RKO (cell line): ENCODE data around the gene NUDT15.
"Not testable (repeated sequence)": the region's sequence is repeated elsewhere in the genome, so short reads cannot be mapped to it uniquely, and the experiment has no call there.

Experiments used
- DNase-seq: peaks from one replicate; pipeline ENCODE4 v3.0.0-alpha.2; 2016; ENCODE audit warnings: low spot score

The NUDT15 gene

DNA sequence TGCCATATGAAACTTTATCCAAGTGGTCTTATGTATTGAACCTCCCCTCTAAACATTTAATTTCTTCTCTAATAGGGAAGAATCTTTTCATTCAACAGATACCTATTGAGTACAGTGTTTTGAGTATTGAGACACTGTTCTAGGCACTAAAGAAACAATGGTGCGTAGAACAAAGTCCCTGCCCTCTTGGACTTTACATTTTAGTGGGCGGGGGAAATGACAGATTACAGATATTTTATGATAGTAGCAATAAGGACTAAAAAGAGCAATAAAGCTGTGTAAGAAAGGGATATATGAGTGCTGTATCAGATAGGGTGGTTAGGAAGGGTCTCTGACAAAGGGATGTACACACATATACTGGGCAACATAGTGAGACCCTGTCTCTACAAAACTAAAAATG lies 5.4 kb downstream of the NUDT15 start:
- no peak for DNase-seq

DNA sequence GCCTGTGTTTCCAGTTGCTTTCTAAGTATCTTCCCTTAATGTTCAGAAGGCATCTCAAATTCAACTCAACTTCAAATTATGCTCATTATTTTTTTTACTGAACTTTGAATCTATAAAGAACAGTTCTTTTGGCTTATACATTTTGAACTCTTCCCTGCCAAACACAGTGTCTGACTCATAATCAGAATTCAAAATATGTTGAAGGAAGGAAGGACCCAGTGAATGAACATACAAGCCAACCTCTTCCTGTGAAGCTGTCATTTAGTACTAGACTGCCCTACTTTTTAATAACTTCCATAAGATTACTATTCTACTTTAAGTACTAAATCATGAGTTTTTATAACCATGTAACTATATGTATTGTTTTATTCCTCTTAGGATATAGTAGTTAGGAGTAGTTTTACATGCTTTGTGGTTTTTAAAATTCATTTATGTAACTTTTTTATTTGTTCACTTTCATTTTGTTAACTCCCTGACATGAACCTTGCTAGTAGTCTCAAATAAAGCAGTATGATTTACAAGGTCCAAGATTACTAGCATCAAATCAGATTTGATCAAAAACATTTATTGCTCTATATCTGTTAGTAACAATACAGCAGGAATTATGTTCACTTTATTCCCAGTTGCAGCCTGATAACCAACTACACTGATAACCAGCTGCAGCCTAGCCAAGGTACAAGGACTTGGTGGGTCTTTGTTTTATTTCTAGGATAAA lies 6.4 kb downstream of the NUDT15 start:
- DNase-seq: no peak

DNA sequence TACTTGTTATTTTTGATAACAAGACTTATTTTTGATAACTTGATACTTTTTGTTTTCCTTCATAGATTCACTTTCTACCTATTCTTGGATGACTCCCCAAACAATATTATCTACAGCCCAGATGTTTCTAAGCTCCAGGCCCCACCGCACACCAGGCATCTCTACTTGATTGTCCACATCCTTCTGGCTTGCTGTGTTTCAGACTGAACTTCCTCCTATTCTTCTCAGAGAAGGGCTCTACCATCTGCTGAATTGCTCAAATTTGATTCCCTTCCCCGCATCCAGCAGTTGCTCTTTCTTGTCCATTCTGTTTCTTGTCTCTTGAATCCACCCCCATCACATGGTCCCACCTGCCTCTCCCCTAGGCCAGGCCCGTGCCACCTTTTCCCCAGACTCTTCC lies 13.0 kb downstream of the NUDT15 start:
- no peak for DNase-seq

DNA sequence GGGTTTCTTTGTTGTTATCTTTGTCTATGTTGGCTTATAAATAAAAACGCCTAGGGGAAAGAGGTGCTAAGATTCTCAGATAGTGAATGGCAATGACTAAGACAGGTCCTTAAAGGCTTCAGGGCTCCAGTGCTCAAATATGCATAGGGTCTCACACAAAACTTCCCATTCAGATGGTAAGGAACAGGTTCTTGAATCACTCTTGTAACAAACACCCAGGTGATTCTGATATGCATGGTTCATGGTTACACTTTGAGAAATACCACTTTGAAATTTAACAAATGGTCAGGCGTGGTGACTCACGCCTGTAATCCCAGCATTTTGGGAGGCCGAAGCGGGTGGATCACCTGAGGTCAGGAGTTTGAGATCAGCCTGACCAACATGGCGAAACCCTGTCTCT lies 17.1 kb downstream of the NUDT15 start:
- DNase-seq: no peak

DNA sequence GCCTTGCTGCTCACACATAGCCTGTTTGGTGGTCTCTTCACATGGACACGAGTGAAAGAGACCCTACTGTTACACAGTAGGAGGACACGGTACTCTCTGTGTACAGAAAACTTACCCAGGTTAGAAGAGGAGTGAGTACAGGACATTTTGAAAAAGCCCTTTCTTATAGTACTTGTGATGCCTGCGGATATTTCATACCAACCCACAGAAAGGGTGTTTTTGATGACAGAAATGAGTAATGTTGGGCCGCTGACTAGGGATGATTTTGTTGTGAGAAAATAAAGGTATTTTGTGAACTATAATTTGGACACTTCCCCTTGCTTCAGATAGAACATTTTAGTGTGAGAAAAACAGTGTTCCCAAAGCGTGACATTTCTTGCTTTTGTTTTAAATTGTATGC lies 18.2 kb downstream of the NUDT15 start:
- DNase-seq: no peak

DNA sequence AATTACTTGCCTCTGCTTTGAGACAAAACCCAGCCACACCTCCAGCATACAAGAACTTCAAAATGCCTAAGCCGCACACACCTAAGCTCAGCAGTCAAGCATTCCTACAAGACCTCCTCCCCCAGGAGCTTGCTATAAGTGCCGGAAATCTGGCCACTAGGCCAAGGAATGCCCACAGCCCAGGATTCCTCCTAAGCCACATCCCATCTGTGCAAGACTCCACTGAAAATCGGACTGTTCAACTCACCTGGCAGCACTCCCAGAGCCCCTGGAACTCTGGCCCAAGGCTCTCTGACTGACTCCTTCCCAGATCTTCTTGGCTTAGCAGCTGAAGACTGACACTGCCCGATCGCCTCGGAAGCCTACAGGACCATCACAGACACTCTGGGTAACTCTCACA lies 21.0 kb downstream of the NUDT15 start:
- not testable (repeated sequence) for DNase-seq

DNA sequence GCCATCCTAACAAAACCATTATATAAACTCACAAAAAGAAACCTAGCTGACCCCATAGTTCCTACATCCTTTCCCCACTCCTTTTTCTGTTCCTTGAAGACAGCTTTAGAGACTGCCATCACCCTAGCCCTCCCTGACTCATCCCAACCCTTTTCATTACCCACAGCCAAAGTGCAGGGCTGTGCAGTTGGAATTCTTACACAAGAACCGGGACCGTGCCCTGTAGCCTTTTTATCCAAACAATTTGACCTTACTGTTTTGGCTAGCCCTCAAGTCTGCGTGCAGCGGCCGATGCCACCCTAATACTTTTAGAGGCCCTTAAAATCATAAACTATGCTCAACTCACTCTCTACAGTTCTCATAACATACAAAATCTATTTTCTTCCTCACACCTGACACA lies 22.4 kb downstream of the NUDT15 start:
- not testable (repeated sequence) for DNase-seq

DNA sequence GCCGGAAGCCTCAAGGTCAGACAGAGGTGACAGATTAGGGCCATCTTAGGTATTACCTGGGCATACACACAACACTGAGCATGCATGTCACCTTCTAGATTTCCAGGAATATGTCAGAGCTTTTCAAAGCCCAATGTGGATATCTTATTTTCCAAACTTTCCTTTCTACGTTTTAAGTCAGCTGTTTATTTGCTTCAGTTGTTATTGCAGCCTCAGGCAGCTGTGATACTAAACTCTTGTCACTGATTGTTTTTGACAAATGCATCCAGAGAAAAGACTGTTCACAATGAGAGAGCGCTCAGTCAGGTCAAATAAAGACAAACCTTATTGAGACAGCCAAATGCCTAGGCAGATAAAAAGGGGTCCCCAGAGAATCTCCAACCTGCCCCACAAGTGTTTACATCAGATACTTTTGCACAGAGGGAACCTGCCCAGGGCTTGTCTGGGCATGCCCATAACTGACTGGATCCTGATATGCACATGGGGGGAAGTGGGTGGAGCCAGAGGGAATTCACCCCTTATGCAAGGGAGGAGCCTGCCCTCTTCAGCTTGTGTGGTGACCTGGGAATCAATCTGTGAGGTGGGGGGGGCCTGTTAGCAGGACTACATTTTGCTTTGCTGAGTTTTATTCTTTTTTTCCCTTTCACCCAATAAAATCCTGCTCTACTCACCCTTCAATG lies 28.9 kb downstream of the NUDT15 start:
- no peak for DNase-seq

DNA sequence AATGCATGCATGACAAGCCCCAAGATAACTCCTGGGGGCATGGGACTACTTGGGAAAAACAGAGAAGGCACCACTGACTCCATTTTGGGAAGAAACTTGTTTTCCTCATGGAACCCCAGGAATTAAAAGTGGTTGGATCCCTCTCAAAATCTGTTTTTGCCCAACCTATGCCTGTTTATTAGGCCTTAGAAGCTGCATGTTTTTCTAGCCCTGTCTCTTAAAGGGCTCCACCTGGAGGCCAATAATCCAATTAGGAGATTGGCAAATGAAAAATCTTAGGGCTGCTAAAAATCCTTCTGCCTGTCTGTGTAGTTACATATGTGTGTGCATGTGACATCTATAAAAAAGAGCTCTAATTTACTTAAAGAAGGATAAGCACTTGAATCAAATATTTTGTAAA lies 30.5 kb downstream of the NUDT15 start:
- no peak for DNase-seq

DNA sequence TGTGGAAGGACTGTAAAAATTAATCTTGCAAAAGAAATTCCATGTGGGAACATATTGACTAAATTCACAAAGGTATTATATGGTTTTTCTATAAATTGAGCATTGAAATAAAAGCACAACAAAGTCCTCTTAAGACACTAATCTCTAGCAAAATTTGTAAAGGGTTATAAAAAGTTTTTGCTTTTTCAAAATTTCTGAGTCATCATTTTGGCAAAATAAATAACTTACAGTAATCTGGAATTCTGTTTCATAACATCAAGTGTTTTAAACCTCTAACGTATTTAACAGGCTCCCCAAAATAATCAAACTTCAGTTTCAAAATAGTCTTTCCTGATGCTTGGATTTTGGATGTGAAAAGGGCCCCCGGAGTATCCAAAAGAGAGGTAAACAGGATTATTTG lies 31.4 kb downstream of the NUDT15 start:
- no peak for DNase-seq

DNA sequence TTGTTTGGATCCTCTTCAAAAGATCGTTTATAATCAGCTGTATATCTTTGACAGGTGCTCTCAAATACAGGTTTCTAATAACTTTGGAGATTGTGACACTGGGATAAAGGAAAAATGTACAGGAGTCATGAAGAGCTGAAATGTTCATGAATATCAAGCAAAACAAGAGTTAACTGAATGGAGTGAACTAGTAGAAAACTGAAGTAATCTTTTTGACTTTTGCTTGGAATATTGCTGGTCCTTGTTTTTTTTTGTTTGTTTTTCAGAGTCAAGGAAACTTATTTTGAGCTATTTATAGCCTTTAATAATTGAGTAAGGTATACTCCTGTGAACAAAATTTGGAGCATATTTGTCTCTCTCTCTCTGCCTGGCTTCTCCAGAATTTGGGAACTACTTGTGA lies 32.0 kb downstream of the NUDT15 start:
- no peak for DNase-seq

DNA sequence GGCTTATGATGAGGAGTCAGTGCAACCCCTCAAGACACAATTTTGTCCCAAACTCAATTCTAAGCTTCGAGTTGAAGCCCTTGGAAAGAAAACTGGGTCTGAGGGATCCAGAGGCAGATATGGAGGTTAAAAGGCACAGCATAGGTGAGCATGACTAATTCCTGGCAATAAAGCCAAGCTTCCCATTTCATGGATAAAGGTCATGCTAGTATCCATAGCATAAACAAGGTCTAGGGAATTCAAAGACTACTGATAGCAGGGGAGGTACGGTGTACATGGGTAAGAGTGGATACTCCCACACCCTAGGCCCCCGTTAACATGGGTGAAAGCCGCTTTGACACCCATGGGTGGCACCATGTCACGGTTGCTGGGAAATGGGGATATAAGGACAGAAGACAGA lies 33.4 kb downstream of the NUDT15 start:
- no peak for DNase-seq

DNA sequence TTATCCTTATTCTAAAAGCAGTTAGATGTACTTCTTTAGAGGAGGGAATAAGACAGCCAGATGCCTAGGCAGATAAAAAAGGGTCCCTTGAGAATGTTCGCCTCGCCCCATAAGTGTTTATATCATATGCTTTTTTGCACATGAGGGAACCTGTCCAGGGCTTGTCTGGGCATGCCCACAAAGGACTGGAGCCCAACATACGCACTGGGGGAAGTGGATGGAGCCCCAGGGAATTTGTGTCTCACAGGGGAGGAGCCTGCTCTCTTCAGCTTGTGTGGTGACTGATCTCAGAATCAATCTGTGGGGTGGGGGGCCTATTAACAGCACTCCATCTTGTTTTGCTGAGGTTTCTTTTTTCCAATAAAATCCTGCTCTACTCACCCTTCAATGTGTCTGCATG lies 34.8 kb downstream of the NUDT15 start:
- DNase-seq: no peak

DNA sequence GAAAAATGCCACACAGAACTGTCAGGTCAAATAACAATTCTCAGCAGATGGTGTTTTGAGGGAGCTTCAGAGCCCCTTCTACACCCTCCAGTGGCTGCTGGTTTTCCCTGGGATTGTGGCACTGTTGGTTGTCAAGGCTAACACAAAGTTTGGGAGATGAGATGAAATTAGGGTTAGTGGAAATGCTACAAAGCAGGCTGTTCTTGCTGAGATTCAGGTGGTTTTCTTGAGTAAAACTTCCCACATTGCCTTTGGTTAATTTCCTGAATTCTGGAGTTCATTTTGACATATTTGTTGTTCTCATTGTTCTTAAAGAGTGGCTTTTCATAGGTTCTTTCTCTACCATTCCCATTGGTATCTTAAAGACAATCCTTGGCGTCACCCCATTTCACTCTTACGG lies 35.3 kb downstream of the NUDT15 start:
- DNase-seq: no peak

DNA sequence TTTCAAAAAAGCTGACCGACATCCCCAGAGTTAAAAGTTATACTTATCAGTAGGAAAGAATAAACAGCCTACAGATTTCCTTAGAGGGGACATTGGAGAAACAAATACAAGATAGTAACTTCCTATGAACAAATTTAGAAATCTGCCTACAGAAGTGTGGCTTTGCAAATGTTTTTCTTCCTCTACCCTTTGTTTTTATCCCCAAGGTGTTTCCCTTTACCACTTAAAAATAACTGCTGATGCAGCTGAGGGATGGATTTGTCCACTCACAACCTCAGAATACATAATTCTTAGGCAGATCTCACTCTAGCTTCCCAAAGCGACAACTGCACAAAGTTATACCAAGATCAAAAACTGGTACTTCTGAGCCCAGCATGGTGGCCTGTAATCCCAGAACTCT lies 36.5 kb downstream of the NUDT15 start:
- no peak for DNase-seq

DNA sequence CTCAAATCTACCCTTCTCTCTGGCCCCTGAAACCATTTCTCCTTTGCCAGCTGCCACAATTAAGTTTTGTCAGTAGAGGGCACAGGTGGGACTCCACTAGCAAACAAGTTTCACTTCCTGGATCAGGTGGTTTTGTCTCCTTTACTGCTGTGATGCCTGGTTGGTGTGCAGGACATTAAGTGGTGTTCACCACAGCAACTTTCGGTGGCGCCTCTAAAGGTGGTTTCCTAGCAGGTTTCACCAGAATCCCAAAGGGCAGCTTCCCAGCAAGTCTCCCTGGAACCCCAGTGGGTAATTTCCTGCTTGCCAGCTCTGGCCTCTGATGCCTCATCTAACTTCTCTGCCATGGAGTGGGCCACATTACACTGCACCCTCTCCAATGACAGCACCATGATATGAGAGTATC lies 40.7 kb downstream of the NUDT15 start:
- DNase-seq: peak; percentile 12

DNA sequence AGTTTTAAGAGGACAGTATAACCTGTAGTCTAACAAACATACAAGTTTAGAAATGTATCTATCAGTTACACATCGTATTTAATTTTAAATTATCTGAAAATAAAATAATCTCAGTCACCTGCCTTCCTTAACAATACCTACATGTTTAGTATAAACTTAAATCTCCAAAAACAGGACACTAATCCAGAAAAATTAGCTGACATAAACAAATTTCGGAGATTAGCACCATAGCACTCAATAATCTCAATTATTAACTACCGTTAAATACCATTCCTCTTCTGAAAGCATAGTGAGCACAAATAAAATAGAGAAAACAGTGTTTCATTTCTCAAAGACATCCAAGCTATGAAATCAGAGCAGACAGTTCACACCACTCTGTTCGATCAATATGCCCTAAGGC lies 44.2 kb downstream of the NUDT15 start:
- no peak for DNase-seq

DNA sequence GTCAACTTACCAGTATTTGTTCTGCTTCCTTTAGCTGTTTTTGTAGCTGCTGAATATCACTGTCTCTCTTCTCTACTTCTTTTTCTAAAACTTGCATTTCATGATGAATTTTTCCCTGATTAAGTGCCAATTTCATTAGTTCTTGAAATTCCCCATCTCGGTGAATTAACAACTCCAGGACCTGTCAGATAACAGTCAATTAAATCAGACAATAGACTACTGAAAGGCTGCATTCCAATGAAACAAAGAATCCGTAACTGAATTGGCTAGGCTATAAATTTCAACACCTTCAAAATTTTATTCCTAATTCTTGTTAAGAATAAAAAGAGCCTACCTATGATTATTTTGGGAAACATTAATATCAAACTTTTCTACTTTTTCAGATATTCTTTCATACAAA lies 48.7 kb downstream of the NUDT15 start:
- no peak for DNase-seq

DNA sequence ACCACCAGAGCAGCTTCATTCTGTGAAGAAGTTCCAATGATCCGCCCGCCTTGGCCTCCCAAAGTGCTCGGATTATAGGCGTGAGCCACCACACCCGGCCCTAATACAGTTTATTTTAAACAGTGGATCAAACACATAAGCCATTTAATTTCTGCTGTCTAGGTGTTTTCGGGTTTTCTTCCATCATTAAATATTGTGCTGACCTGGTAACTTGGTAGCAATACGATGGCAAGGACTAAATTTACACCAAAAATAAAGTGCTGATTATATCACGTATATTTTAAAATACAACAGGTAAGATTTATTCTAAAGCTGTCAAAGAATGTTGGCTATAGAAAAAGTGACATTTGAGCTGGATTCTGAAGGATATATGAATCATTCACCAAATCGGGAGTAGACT lies 56.1 kb downstream of the NUDT15 start:
- no peak for DNase-seq

DNA sequence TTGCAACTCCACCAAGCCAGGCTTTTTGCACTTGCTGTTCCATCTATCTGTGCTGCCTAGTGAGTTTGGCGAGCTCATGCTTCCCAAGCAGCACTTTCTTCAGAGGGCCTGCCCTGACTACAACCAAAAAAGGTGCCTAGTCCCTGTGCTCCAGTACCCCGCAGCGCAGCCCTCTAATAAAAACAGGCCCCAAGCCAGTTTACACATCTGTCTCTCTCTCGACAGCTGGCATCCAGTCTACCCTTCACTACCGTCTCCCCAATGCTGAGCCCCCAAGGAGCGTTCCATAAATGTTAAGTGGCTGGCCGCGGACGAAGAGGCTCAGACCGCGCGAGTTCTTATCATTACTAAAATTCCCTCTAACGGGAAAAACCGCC lies 56.9 kb downstream of the NUDT15 start:
- DNase-seq: peak; percentile 38

DNA sequence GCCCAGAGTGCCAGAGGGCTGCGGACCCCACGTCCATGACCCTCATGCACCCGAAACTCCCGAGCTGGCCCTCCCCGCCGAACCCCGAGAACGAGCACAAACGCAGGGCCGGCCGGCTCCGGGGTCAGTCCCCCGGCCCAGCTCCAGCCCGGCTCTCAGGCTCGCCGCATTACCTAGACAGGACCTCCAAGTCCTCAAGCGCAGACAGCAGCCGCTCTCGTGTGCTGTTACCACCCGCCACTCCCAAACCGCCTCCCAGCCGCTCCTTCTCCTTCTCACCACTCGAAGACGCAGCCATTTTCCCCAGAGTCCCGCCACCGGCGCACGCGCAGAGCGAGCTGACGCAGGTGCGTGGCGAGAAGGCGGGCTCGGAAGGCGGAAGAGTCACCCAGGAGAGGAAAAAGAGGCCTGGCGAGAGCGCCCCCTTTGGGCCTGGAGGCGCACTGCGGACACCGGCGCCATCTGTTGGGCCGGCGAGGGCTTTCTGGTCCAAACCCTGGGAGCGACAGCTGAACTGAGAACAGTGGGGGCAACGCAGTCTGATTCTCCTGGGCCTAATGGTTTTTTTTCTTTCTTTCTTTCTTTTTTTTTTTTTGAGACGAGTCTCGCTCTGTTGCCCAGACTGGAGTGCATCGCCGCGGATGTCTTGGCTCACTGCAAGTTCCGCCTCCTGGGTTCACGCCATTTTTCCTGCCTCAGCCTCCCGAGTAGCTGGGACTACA lies 57.4 kb downstream of the NUDT15 start, which contains the start of gene MED4:
MED4 (minus strand) TSS at position 324 of the 722 bp plus-strand sequence; CDS start at position 298, 26 bp downstream.
- peak; percentile 92 for DNase-seq

DNA sequence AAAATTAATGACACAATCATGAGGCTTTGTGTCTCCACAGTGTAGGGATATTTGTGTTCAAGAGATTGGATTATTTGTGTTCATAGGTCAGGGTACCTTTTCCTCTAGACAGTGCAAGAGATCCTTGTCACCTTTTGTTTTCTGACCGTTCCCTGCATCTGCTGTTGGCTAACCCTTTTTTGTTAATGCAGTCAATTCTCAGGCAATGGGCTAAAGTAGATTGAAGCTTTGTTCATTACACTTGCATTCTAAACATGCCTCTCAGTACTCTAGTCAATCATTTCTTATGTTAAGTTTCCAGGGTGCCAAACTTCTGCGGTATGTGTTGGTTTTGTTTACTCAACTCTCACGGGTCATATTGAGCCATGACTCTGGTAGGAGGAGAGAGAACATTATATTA lies 59.1 kb downstream of the NUDT15 start:
- no peak for DNase-seq
